ENCODE measurements around the gene LMF1. TPM values are rescaled to one million over a fixed set of nuclear protein-coding genes. Genes with fewer than 3 reads are reported as not detected.

Gene LMF1
- total and polyA plus RNA-seq, 2 of the 8 experiments (the other 6 are each of a cell fraction or from before 2014, with no cell fraction given): 3.5 to 9.1 TPM

DNA sequence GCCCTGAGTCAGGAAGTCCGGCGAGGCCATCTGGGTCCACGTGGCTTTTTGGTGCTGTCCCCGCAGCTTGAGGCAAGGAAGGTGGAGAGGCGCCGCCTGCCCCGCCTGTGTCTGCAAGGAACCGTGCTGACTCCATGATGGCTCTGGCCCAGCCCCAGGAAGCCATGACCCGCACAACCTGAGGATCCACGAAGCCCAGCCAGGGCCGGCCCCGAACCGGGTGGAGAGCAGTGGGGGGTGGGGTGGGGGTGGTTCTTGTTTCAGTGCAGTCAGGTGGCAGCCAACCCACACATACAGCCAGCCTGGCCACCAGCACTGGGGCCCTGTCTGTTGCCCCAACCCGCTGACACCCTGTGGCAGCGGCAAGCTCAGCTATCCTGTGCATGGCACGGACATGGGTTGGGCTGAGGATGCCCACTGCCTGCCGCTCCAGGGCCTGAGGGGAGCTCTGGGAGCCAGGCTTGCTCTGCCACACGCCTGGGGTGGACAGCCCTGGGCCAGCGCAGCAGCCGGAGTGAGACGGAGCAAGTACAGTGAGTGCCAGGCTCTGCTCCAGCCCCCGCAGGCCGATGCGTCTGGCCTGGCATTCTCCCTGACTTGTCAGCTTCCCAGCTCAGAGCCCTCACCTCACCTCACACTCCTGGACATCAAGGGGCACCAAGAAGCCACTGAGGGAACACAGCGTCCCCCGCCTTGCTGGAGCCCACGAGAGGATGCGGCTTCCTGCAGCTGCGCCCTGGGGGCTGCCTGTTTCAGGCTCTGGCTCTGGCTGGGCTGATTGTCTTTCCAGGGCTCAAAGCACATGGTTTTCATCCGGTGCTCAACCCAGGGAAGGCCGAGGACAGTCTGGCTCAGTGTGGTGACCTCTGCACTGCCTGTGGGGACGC, 68.8 kb downstream of the LMF1 start:
- WGBS, 2 experiments (ENCODE audit: extremely low coverage in 1 of 2, insufficient coverage in 1 of 2, insufficient read length in 1 of 2, insufficient replicate concordance in 2 of 2, low coverage in 1 of 2, low lambda C conversion rate in 2 of 2, missing lambda C conversion rate in 1 of 2): 83% methylated on average over 24 of the region's 32 CpGs; no CpG with 5 or more reads in 1 of the 2 experiments
- H4K5ac ChIP-seq (ENCODE audit: insufficient read length, low read depth, low read length): no peak overlapping the region
- H2BK15ac ChIP-seq (ENCODE audit: low read length): no peak overlapping the region
- H3K9me3 ChIP-seq (ENCODE audit: insufficient read depth in 2 of 2, low read depth in 1 of 2, low read length in 1 of 2): peaks cover 0 to 13% of the 10 kb centered on the region in 2 experiments; a peak in 1 of 4 replicates
- no peaks in the 10 kb centered on the region for H3K27me3 ChIP-seq (replicated peaks in 1 of 4; ENCODE audit: control insufficient read depth in 3 of 4, extremely low read depth in 1 of 4, insufficient read depth in 3 of 4, low read length in 3 of 4)
- no peaks in the 10 kb centered on the region for H3K36me3 ChIP-seq (ENCODE audit: control insufficient read depth in 2 of 4, insufficient read depth in 4 of 4, low read length in 3 of 4)
- no peaks in the 10 kb centered on the region for H4K20me1 ChIP-seq (replicated peaks in 1 of 2; ENCODE audit: control insufficient read depth in 1 of 2, insufficient read depth in 2 of 2, low read length in 2 of 2)
- no peak overlapping the region for H2AK5ac ChIP-seq (ENCODE audit: low read depth, low read length)
- H3K27ac ChIP-seq (ENCODE audit: low read depth, low read length): no peak overlapping the region
- H3K23me2 ChIP-seq (ENCODE audit: low read depth, low read length): no peaks in the 10 kb centered on the region
- H3K9ac ChIP-seq (replicated peaks in 1 of 4; ENCODE audit: extremely low read depth in 1 of 4, low read depth in 3 of 4, low read length in 3 of 4): no peak overlapping the region
- no peaks in the 10 kb centered on the region for H3K4me1 ChIP-seq (replicated peaks in 1 of 4; ENCODE audit: control insufficient read depth in 3 of 4, insufficient read depth in 4 of 4, low read length in 3 of 4)
- H3K14ac ChIP-seq (ENCODE audit: insufficient read length): no peak overlapping the region
- no peak for FAIRE-seq
- no peak overlapping the region for H4K91ac ChIP-seq (replicated peaks; ENCODE audit: insufficient read length, low read length)
- POLR2A ChIA-PET (ENCODE audit: partially characterized antibody): no interaction called here
- no peak overlapping the region for H2AFZ ChIP-seq (ENCODE audit: low read length)
- DNase-seq (ENCODE audit: low read depth in 1 of 2, low spot score in 2 of 2): no peak
- H3K79me2 ChIP-seq (ENCODE audit: control insufficient read depth in 1 of 2, insufficient read depth in 2 of 2, low read length in 2 of 2): no peaks in the 10 kb centered on the region
- no peak overlapping the region for H3K18ac ChIP-seq (ENCODE audit: extremely low read depth, low read length)
- no peak overlapping the region for H2BK20ac ChIP-seq (ENCODE audit: low read length)
- no peak overlapping the region for H3K4me2 ChIP-seq (ENCODE audit: insufficient read depth in 1 of 2, low read depth in 2 of 2, low read length in 2 of 2)
- H3K4ac ChIP-seq (replicated peaks; ENCODE audit: insufficient read length, low read depth, low read length): no peak overlapping the region
- no peak overlapping the region for H2BK120ac ChIP-seq (replicated peaks; ENCODE audit: low read depth, low read length)
- H4K8ac ChIP-seq (ENCODE audit: extremely low read depth, insufficient read depth, low read length): peak overlapping the region; percentile 25; the same call in 1 of the 2 replicates
- no peak overlapping the region for H3K4me3 ChIP-seq (ENCODE audit: extremely low read depth in 1 of 4, insufficient read depth in 2 of 4, low read depth in 3 of 4, low read length in 4 of 4)
- H2BK12ac ChIP-seq (ENCODE audit: low read depth, low read length): no peak overlapping the region
- no peak overlapping the region for H3K23ac ChIP-seq (ENCODE audit: insufficient read length)
- no peak overlapping the region for H3K56ac ChIP-seq (replicated peaks; ENCODE audit: insufficient read length, low read depth, low read length)
- H2BK5ac ChIP-seq (ENCODE audit: low read depth, low read length): no peak overlapping the region
- CTCF ChIA-PET (ENCODE audit: partially characterized antibody): interaction anchor here (0.6 kb wide), 2 partner anchors 41 to 70 kb away, joined by 3 read pairs; no protein-coding TSS in a partner anchor
- no peaks in the 10 kb centered on the region for H3K79me1 ChIP-seq (ENCODE audit: low read depth, low read length)
- TF ChIP-seq BACH1 (IDR thresholded peaks at IDR 0.05; ENCODE audit: low read length) (no peak), TAF7 (optimal IDR thresholded peaks at IDR 0.05; ENCODE audit: borderline replicate concordance, low read depth, low read length) (no peak), SIX5 (IDR thresholded peaks at IDR 0.05; ENCODE audit: low read depth, low read length) (no peak), SIRT6 (IDR thresholded peaks at IDR 0.05; ENCODE audit: low read length) (no peak), EGR1 (IDR thresholded peaks at IDR 0.05; ENCODE audit: borderline replicate concordance, low read depth, low read length) (no peak), FOSL1 (IDR thresholded peaks at IDR 0.05; ENCODE audit: insufficient read depth, low read depth, low read length) (no peak), MAFK (IDR thresholded peaks at IDR 0.05; ENCODE audit: low read depth, low read length) (no peak), EZH2 (IDR thresholded peaks at IDR 0.05; ENCODE audit: low read depth, low read length, severe bottlenecking) (no peak), POLR2A (IDR thresholded peaks at IDR 0.05; ENCODE audit: control extremely low read depth in 1 of 2, low read depth in 2 of 2, low read length in 2 of 2) (no peak), SAP30 (IDR thresholded peaks at IDR 0.05; ENCODE audit: insufficient read depth, insufficient replicate concordance, low read length) (no peak), GABPA (IDR thresholded peaks at IDR 0.05; ENCODE audit: borderline replicate concordance, insufficient read depth, low read length) (no peak)
- TF ChIP-seq, protein P1, sequence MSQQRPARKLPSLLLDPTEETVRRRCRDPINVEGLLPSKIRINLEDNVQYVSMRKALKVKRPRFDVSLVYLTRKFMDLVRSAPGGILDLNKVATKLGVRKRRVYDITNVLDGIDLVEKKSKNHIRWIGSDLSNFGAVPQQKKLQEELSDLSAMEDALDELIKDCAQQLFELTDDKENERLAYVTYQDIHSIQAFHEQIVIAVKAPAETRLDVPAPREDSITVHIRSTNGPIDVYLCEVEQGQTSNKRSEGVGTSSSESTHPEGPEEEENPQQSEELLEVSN (IDR thresholded peaks at IDR 0.05): no peak

Measured in H1 (cell line).